Endothelial cell of umbilical vein (primary cell): ENCODE measurements around the gene OPN1MW3. TPM values are rescaled to one million over a fixed set of nuclear protein-coding genes. Genes with fewer than 3 reads are reported as not detected.

Source experiments
- BruUV-seq: library from RNA; stranded (reverse); fragments of 400-500 nt; replicated peaks from 2 replicates; lab custom pipeline; 2021; lab: Mats Ljungman, UMichigan
- CTCF ChIA-PET: fragments of 300-600, 350-600 bp; sonication (Branson Sonifier 250); formaldehyde crosslinking; loops from one replicate; lab custom pipeline; 2021; ENCODE audit warnings: antibody characterized with exemption, inconsistent platforms; lab: Charles Lee
- POLR2A ChIA-PET: fragments of 300-600, 350-600 bp; sonication (Branson Sonifier 250); formaldehyde crosslinking; loops from one replicate; lab custom pipeline; 2021; ENCODE audit warnings: antibody characterized with exemption, inconsistent platforms; lab: Charles Lee
- DNase-seq: peaks from one replicate; pipeline ENCODE4 v3.0.0-alpha.2; 2011; ENCODE audit warnings: low read depth, low spot score
- FAIRE-seq: peaks from 2 replicates; lab custom pipeline; 2011; peaks lifted over from hg19 to GRCh38; lab: Jason Lieb, UNC
- H2AFZ ChIP-seq: 2 replicates; pipeline ENCODE4 v1.6.0; 2012; ENCODE audit warnings: low read depth, low read length, control low read depth, inconsistent platforms
- H3K27ac ChIP-seq: 2 replicates; pipeline ENCODE4 v1.5.1; 2011; ENCODE audit warnings: low read depth, mild to moderate bottlenecking, control low read depth, low read length, moderate library complexity; ENCODE audit not compliant: insufficient read depth
- H3K27me3 ChIP-seq, 2 experiments: 2 replicates each; pipeline versions ENCODE4 v1.6.0 to v1.6.1; 2011; ENCODE audit warnings: low read length in 2 of 2, mixed read lengths in 1 of 2; ENCODE audit not compliant: control insufficient read depth in 2 of 2, insufficient read depth in 2 of 2
- H3K36me3 ChIP-seq, 2 experiments: 2 replicates in 1 of 2; 3 replicates in 1 of 2; pipeline ENCODE4 v1.5.1; 2011; ENCODE audit warnings: low read length in 2 of 2, mild to moderate bottlenecking in 1 of 2, moderate library complexity in 1 of 2; ENCODE audit not compliant: control insufficient read depth in 2 of 2, insufficient read depth in 2 of 2; ENCODE audit errors: extremely low read depth in 1 of 2
- H3K4me1 ChIP-seq: 3 replicates; pipeline ENCODE4 v1.5.1; 2011; ENCODE audit warnings: mild to moderate bottlenecking, low read length; ENCODE audit not compliant: control insufficient read depth, insufficient read depth; ENCODE audit errors: extremely low read depth
- H3K4me2 ChIP-seq: 2 replicates; pipeline ENCODE4 v1.6.1; 2011; ENCODE audit warnings: low read length, control low read depth, mixed read lengths; ENCODE audit not compliant: insufficient read depth
- H3K4me3 ChIP-seq, 3 experiments: fragments of 200-600 bp in 1 of 3; sonication (generic), shearing (Covaris generic) in 1 of 3; replicated peaks in 1 of 3; 2 replicates each; pipeline ENCODE4 v1.5.1; 2011 to 2016; ENCODE audit warnings: control low read depth in 3 of 3, low read length in 3 of 3, mild to moderate bottlenecking in 2 of 3, inconsistent platforms in 1 of 3, low read depth in 1 of 3, moderate library complexity in 1 of 3; ENCODE audit not compliant: insufficient read depth in 1 of 3
- H3K79me2 ChIP-seq: 2 replicates; pipeline ENCODE4 v1.6.0; 2012; ENCODE audit warnings: low read length, inconsistent platforms; ENCODE audit not compliant: control insufficient read depth, insufficient read depth
- H3K9ac ChIP-seq: replicated peaks from 2 replicates; pipeline ENCODE3; 2011; ENCODE audit warnings: low read length, control low read depth; ENCODE audit not compliant: insufficient read depth; ENCODE audit errors: extremely low read depth
- H3K9me1 ChIP-seq: replicated peaks from 3 replicates; pipeline ENCODE4 v1.6.0; 2011; ENCODE audit warnings: mild to moderate bottlenecking, low read length; ENCODE audit not compliant: control insufficient read depth, insufficient read depth; ENCODE audit errors: extremely low read depth
- H3K9me3 ChIP-seq: replicated peaks from 2 replicates; pipeline ENCODE4 v1.5.1; 2012; ENCODE audit warnings: low read length, inconsistent platforms; ENCODE audit not compliant: control insufficient read depth, insufficient read depth
- H4K20me1 ChIP-seq: replicated peaks from 2 replicates; pipeline ENCODE3; 2011; ENCODE audit warnings: mild to moderate bottlenecking, low read length; ENCODE audit not compliant: control insufficient read depth, insufficient read depth; ENCODE audit errors: extremely low read depth
- EZH2 ChIP-seq: IDR thresholded peaks from 2 replicates; pipeline ENCODE4 v1.6.1; 2012; ENCODE audit warnings: borderline replicate concordance, low read depth, mild to moderate bottlenecking, moderate library complexity, low read length, inconsistent platforms; ENCODE audit not compliant: severe bottlenecking
- FOS ChIP-seq: IDR thresholded peaks from 2 replicates; pipeline ENCODE4 v1.6.1; 2011; ENCODE audit warnings: mild to moderate bottlenecking, low read length, moderate library complexity, borderline replicate concordance; ENCODE audit not compliant: insufficient read depth
- GATA2 ChIP-seq: IDR thresholded peaks from 2 replicates; pipeline ENCODE4 v1.7.0; 2011; ENCODE audit warnings: low read depth, mild to moderate bottlenecking, moderate library complexity, mixed read lengths, low read length; ENCODE audit not compliant: insufficient read length, insufficient read depth
- JUN ChIP-seq: IDR thresholded peaks from 2 replicates; pipeline ENCODE4 v1.6.1; 2011; ENCODE audit warnings: borderline replicate concordance, low read depth; ENCODE audit not compliant: insufficient read length, insufficient read depth
- MAX ChIP-seq: IDR thresholded peaks from 2 replicates; pipeline ENCODE4 v1.6.1; 2011; ENCODE audit not compliant: insufficient read depth, insufficient read length
- MYC ChIP-seq: IDR thresholded peaks from one replicate; pipeline ENCODE4 v1.6.1; 2011; ENCODE audit warnings: mild to moderate bottlenecking, low read depth, low read length
- POLR2A ChIP-seq: IDR thresholded peaks from 2 replicates; pipeline ENCODE4 v1.6.1; 2012; ENCODE audit warnings: low read depth, mild to moderate bottlenecking, control low read depth, low read length
- POLR2AphosphoS5 ChIP-seq: IDR thresholded peaks from 2 replicates; pipeline ENCODE4 v1.6.1; 2012; ENCODE audit warnings: low read depth, mild to moderate bottlenecking, control low read depth, low read length, moderate library complexity; ENCODE audit not compliant: insufficient read depth
- dilution Hi-C: fragments of 300-500 bp; cut with MboI; formaldehyde crosslinking; loops from one replicate; pipeline ENCODE4 v1.15.0; 2019; ENCODE audit warnings: low sequenced_read_pairs; ENCODE audit not compliant: extremely low pct_ligation_motif_present
- intact Hi-C: fragments of 100-400 bp; cut with micrococcal nuclease; formaldehyde crosslinking; loops from one replicate; pipeline ENCODE4 v1.10.0; 2022
- polyA plus RNA-seq, 4 experiments: library from polyadenylated mRNA; depleted of rRNA in 3 of 4; stranded (reverse) in 3 of 4; unstranded in 1 of 4; fragments of >200 nt; gene quantifications; 2 replicates each; pipeline versions ENCODE4 v1.2.1 to v1.2.3, GENCODE V29; 2011 to 2012; ENCODE audit warnings: missing spikeins in 1 of 4
- total RNA-seq: library from RNA; stranded (reverse); gene quantifications from 2 replicates; pipeline ENCODE4 v1.2.3, GENCODE V29; 2021
- TF ChIP-seq, protein P1 (sequence below), 2 donors: IDR thresholded peaks; 1 replicate in 1 of 2; 2 replicates in 1 of 2; pipeline ENCODE4 v1.5.1; 2011; ENCODE audit warnings: low read length in 2 of 2, mild to moderate bottlenecking in 2 of 2, moderate library complexity in 2 of 2, control low read depth in 1 of 2, inconsistent platforms in 1 of 2, low read depth in 1 of 2; ENCODE audit not compliant: insufficient read depth in 1 of 2; ENCODE audit errors: extremely low read depth in 1 of 2

Gene OPN1MW3
- total and polyA plus RNA-seq, 2 donors (not counting 3 experiments of a cell fraction or from before 2014, with no cell fraction given): not detected

GRCh38 chrX:154303476-154303875, 46.1 kb downstream of the OPN1MW3 start:
- H3K36me3 ChIP-seq: no peaks in the 10 kb centered on the region
- dilution Hi-C loops: no loop called here
- no peak for FAIRE-seq
- no peaks in the 10 kb centered on the region for H3K27me3 ChIP-seq
- H3K27ac ChIP-seq: no peak overlapping the region
- no peaks in the 10 kb centered on the region for H3K9me3 ChIP-seq
- no peaks in the 10 kb centered on the region for H4K20me1 ChIP-seq
- no peak overlapping the region for H3K9ac ChIP-seq
- no peaks in the 10 kb centered on the region for H3K9me1 ChIP-seq
- CTCF ChIA-PET: no interaction called here
- TF ChIP-seq, protein P1, sequence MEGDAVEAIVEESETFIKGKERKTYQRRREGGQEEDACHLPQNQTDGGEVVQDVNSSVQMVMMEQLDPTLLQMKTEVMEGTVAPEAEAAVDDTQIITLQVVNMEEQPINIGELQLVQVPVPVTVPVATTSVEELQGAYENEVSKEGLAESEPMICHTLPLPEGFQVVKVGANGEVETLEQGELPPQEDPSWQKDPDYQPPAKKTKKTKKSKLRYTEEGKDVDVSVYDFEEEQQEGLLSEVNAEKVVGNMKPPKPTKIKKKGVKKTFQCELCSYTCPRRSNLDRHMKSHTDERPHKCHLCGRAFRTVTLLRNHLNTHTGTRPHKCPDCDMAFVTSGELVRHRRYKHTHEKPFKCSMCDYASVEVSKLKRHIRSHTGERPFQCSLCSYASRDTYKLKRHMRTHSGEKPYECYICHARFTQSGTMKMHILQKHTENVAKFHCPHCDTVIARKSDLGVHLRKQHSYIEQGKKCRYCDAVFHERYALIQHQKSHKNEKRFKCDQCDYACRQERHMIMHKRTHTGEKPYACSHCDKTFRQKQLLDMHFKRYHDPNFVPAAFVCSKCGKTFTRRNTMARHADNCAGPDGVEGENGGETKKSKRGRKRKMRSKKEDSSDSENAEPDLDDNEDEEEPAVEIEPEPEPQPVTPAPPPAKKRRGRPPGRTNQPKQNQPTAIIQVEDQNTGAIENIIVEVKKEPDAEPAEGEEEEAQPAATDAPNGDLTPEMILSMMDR (IDR thresholded peaks at IDR 0.05; ENCODE audit: extremely low read depth in 1 of 2, insufficient read depth in 1 of 2, low read depth in 1 of 2, low read length in 2 of 2): no peak
- TF ChIP-seq FOS: no peak
- TF ChIP-seq MYC: no peak
- no peak for TF ChIP-seq MAX
- TF ChIP-seq EZH2: no peak
- no peak for TF ChIP-seq JUN
- no peak for TF ChIP-seq POLR2AphosphoS5
- TF ChIP-seq GATA2: no peak
- no peak for TF ChIP-seq POLR2A
- no TSS peak for BruUV-seq
- H2AFZ ChIP-seq: no peak overlapping the region
- intact Hi-C loops: no loop called here
- DNase-seq: no peak
- no peaks in the 10 kb centered on the region for H3K79me2 ChIP-seq
- H3K4me3 ChIP-seq: no peak overlapping the region
- H3K4me1 ChIP-seq: no peaks in the 10 kb centered on the region
- POLR2A ChIA-PET: no interaction called here
- no peak overlapping the region for H3K4me2 ChIP-seq
